K562 treated with DMSO at 1 percent for 48 hours (cell line): ENCODE results near the gene SCARF2. TPM values are rescaled to one million over a fixed set of nuclear protein-coding genes. Genes with fewer than 3 reads are reported as not detected.

Experiments
- total RNA-seq: library from RNA; unstranded; fragments of 300-600 nt; gene quantifications from 2 replicates; pipeline ENCODE4 v1.2.3, GENCODE V29; 2022; ENCODE audit warnings: low replicate concordance; ENCODE audit errors: extremely low read depth

Gene SCARF2, protein sequence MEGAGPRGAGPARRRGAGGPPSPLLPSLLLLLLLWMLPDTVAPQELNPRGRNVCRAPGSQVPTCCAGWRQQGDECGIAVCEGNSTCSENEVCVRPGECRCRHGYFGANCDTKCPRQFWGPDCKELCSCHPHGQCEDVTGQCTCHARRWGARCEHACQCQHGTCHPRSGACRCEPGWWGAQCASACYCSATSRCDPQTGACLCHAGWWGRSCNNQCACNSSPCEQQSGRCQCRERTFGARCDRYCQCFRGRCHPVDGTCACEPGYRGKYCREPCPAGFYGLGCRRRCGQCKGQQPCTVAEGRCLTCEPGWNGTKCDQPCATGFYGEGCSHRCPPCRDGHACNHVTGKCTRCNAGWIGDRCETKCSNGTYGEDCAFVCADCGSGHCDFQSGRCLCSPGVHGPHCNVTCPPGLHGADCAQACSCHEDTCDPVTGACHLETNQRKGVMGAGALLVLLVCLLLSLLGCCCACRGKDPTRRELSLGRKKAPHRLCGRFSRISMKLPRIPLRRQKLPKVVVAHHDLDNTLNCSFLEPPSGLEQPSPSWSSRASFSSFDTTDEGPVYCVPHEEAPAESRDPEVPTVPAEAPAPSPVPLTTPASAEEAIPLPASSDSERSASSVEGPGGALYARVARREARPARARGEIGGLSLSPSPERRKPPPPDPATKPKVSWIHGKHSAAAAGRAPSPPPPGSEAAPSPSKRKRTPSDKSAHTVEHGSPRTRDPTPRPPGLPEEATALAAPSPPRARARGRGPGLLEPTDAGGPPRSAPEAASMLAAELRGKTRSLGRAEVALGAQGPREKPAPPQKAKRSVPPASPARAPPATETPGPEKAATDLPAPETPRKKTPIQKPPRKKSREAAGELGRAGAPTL
- total RNA-seq: not detected in 2 replicates

DNA sequence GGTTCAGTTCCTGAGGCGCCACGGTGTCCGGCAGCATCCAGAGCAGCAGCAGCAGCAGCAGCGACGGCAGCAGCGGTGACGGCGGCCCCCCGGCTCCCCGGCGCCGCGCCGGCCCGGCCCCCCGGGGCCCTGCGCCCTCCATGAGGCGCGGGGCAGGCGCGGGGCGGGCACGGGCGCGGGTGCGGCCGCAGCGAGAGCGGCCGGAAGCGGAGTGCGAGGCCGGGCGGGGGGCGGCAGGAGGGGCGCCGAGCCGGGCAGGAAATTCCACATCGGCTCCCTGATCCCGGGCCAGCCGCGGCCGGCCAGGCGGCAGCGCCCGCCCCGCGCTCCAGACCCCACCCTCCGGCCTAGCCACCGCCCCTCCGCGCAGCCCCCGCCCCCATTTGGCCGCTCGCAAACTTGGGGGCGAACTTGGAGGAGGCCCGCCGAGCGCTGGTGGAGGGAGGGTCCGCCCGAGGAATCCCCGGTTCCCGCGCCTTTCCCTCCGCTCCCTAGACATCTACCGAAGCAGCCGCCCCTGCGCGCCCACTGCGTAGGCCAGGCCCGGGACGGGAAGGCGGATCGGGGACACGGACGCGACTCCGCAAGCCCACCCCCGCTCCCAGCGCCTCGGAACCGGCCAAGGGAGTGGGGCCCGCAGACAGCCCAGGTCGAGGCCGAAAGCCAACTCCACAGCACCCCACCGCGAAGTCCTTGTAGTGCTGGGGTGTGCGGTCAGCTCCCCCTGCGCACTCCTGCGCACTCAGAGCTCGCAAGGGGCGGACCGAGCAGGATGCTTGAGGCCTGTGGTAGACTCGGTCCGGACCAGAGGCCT lies at the start of gene SCARF2:
TSS of gene SCARF2 (minus strand) at position 213 of the 814 bp plus-strand sequence. CDS start at position 142, 71 bp downstream.

DNA sequence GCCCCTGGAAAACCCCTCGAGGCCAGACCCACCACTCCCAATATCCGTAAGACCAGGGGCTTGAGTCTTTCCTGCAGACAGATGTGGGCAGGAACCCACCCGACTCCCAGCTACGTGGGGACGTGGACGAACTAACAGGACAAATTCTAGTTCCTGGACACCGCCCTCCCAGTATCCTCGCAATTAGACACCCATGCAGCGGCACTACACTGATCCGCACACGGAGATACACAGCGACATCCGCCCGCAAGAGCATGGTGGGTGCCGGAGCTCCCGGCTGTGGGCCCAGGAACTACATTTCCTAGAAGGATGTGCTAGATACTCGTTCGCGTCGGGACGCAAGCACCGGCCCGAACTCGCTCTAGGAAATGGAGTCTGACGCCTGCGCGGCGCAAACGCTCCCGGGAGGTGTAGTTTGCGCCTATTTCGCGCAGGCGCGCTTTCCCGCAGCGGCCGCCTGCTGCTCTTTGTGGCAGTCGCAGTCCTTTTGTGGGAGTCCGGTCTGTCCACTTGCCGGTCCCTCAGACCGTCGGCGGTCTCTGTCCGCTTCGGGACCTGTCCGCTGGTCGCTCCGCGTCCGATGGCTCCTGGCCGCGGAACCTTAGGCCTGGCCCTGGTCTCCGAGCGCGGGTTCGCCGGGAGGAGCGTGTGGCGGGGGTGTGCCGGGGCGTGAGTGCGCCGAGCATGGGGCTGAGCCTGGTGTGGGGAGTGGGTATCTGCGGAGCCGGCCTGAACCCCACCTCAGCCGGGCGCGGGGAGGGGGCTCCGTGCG lies 43.7 kb downstream of the SCARF2 start, which contains the start of gene ZNF74:
TSS of gene ZNF74 (plus strand) at position 447 of the 772 bp plus-strand sequence. CDS start 478 bp downstream, outside the sequence.

Other genes starting within 250 kb of the SCARF2 start
- not detected in 2 replicates for gene RTN4R, start 169.5 kb downstream of the SCARF2 start, total RNA-seq
- not detected in 2 replicates for gene DGCR6L, start 117.8 kb downstream of the SCARF2 start, total RNA-seq
- not detected in 2 replicates for gene ZNF74, start 43.7 kb downstream of the SCARF2 start, total RNA-seq
- not detected in 2 replicates for gene KLHL22, start 58.0 kb upstream of the SCARF2 start, total RNA-seq
- 302 and 380 TPM in 2 replicates for gene MED15, start 69.8 kb upstream of the SCARF2 start, total RNA-seq